LNCAP (cell line): ENCODE results near the gene ADPRH.

Experiments used
- CTCF ChIP-seq: fragments of 450-650 bp; IDR thresholded peaks from 2 replicates; pipeline ENCODE4 v1.5.1; 2017; ENCODE audit warnings: mild to moderate bottlenecking

Gene ADPRH

GRCh38 chr3:119613872-119614271 is 34.6 kb downstream of the ADPRH start:
- TF ChIP-seq CTCF, result no peak

DNA sequence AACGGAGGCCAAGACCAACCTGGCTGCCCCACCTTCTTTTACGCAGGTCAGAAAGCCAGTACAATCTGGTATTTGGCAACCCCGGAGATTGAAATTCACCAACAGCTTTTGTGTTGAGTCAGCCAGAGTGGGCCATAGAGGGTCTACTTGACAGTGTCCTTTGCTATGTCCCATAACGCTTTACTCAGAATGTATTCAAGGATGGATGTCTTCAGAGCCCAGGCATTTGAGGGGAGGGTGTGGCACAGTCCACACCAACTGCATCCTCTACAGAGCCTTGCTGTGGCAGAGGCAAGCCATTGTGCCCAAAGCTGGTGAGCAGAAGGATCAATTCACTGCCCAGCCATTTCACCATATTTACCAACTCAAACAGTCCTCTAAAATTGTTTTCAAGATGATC is 36.8 kb downstream of the ADPRH start:
- TF ChIP-seq CTCF, result no peak

DNA sequence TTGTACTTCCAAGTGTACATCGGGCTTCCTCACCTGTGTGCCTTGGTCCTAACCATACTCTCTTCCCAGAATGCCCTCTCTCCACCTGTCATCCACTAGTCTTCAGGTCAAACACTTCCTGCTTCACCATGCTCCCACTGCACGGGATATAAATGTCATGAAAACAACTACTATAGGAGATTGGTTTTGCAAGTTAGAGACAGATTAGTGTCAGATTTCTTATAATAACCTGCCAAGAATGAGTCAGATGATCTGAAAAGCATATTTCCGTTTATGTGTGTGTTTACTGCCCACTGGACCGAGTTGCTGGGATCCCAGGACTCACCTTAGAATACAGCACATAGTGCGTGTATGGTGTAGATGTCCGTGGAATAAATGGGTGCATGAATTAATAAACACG is 39.8 kb downstream of the ADPRH start:
- TF ChIP-seq CTCF, result no peak

- TF ChIP-seq CTCF, result no peak
These were observed 41.6 kb downstream of the ADPRH start for GRCh38 chr3:119620899-119621298.

GRCh38 chr3:119624002-119624720 is 44.9 kb downstream of the ADPRH start:
- TF ChIP-seq CTCF, result no peak

- TF ChIP-seq CTCF, result no peak
These were observed 46.3 kb downstream of the ADPRH start for GRCh38 chr3:119625451-119626153.

DNA sequence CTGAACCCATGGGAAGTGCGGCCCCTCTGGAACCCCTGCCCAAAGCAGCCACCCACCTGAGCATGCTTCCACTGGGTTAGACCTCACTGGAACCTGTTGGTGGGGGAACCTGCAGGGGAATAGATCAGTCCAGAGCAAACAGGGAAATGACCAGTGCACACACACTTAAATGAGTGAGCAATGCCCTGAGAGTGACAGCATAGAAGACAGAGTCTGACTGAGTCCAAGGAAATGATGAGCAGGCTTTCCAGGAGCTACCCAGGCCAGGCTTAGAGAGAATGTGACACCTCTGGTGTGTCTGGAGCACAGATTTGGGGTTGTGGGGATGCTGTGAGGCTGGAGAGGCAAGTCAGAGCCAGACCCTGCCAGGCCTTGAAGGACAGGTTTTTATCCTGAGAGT is 46.9 kb downstream of the ADPRH start:
- no peak for TF ChIP-seq CTCF
